ENCODE measurements around the gene LRRC57.

Gene LRRC57

DNA sequence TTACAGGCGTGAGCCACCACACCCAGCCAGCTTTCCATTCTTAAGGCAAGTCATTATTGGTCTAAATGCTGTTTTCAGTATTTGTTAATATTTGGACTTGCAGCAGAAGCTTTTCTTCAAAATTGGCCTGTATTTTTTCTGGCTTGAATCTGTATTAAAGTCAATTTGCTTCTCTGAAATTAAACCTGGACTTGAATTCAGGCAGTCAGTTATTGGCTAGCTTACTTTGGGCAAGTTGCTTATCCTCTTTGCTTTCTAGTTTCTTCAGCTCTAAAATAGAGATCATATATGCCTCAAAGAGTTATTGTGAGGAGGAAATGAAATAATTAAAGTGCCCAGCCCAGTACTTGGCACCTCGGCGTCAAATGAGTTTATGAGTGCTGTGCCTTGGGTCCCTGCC is 44.1 kb upstream of the LRRC57 start:
- TF ChIP-seq REST (IDR thresholded peaks at IDR 0.05; ENCODE audit: insufficient read depth in 1 of 2, low read depth in 2 of 2, low read length in 2 of 2): no peak
- no peak for TF ChIP-seq TAF1 (IDR thresholded peaks at IDR 0.05; ENCODE audit: borderline replicate concordance, insufficient read depth, low read length)
- TF ChIP-seq FOXP2 (optimal IDR thresholded peaks at IDR 0.05; ENCODE audit: borderline replicate concordance, extremely low read depth, extremely low read length, insufficient read depth): no peak
- TF ChIP-seq POLR2AphosphoS5 (IDR thresholded peaks at IDR 0.05; ENCODE audit: low read depth, low read length): no peak
- TF ChIP-seq SIN3A (IDR thresholded peaks at IDR 0.05; ENCODE audit: borderline replicate concordance, insufficient read depth, low read length): no peak

DNA sequence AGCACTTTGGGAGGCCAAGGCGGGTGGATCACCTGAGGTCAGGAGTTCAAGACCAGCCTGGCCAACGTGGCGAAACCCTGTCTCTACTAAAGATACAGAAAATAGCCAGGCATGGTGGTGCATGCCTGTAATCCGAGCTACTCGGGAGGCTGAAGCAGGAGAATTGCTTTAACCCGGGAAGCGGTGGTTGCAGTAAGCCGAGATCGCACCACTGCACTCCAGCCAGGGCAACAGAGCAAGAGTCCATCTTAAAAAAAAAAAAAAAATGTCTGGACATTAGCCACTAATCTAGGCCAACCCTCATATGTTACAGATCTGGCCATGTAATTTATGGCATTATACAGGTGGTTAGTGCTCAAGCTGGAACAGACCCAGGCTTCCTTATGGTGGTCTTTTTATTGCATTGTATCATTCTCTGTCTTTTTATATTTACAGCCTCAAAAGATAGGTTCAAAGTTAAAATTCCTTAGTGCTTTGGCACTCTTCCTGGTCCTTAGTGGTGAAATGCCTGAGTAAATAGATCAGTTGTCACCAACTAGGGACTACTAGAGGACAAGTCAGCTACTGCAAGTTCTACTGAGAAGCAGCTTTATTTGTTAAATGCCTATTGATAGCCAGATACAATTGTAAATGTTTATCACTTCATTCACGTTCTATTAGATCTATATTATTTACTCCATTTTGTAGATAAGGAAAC is 42.8 kb upstream of the LRRC57 start:
- TF ChIP-seq REST (IDR thresholded peaks at IDR 0.05; ENCODE audit: insufficient read depth in 1 of 2, low read depth in 2 of 2, low read length in 2 of 2) (no peak), SIN3A (IDR thresholded peaks at IDR 0.05; ENCODE audit: borderline replicate concordance, insufficient read depth, low read length) (no peak), POLR2AphosphoS5 (IDR thresholded peaks at IDR 0.05; ENCODE audit: low read depth, low read length) (no peak), TAF1 (IDR thresholded peaks at IDR 0.05; ENCODE audit: borderline replicate concordance, insufficient read depth, low read length) (no peak), FOXP2 (optimal IDR thresholded peaks at IDR 0.05; ENCODE audit: borderline replicate concordance, extremely low read depth, extremely low read length, insufficient read depth) (no peak)

GRCh38 chr15:42590619-42591237 is 42.1 kb upstream of the LRRC57 start:
- no peak for TF ChIP-seq SIN3A (IDR thresholded peaks at IDR 0.05; ENCODE audit: borderline replicate concordance, insufficient read depth, low read length)
- no peak for TF ChIP-seq POLR2AphosphoS5 (IDR thresholded peaks at IDR 0.05; ENCODE audit: low read depth, low read length)
- no peak for TF ChIP-seq TAF1 (IDR thresholded peaks at IDR 0.05; ENCODE audit: borderline replicate concordance, insufficient read depth, low read length)
- TF ChIP-seq REST (IDR thresholded peaks at IDR 0.05; ENCODE audit: insufficient read depth in 1 of 2, low read depth in 2 of 2, low read length in 2 of 2): no peak
- no peak for TF ChIP-seq FOXP2 (optimal IDR thresholded peaks at IDR 0.05; ENCODE audit: borderline replicate concordance, extremely low read depth, extremely low read length, insufficient read depth)

DNA sequence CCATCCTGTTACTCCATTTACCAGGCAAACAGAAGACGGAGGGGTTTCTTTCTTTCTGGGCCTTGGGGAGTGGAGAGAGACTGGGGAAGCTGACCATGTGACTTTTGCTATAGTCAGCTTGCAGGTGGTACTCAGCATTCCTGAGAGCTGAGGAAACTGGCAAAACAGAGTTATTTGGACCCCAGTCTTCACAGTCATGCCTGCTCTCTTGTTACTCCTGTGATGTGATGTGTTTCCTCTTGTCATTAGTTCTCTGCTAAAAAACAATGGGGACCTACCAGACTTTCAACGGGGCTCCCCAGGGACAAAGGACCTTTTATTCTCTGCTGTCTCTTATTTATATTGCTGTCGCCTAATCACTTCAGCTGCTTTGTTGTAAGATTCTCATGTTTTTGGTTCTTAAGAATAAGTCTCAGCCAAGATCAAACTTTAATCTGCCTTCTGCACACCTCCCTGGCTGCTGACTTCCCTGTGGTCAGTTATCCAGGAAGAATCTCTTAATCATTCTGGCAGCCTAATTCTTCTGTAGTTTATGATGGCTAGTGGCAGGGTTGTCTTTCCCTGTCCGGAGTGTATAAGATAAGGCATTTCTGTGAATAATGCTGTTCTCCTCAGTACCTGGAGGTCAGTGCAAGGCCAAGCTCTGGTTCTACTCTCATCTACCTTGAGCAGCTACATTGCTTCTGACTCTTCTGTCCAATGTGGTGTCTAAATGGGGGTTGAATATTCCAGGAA is 35.6 kb upstream of the LRRC57 start:
- no peak for TF ChIP-seq TAF1 (IDR thresholded peaks at IDR 0.05; ENCODE audit: borderline replicate concordance, insufficient read depth, low read length)
- TF ChIP-seq POLR2AphosphoS5 (IDR thresholded peaks at IDR 0.05; ENCODE audit: low read depth, low read length): no peak
- no peak for TF ChIP-seq REST (IDR thresholded peaks at IDR 0.05; ENCODE audit: insufficient read depth in 1 of 2, low read depth in 2 of 2, low read length in 2 of 2)
- no peak for TF ChIP-seq FOXP2 (optimal IDR thresholded peaks at IDR 0.05; ENCODE audit: borderline replicate concordance, extremely low read depth, extremely low read length, insufficient read depth)
- TF ChIP-seq SIN3A (IDR thresholded peaks at IDR 0.05; ENCODE audit: borderline replicate concordance, insufficient read depth, low read length): no peak

All from PFSK-1 (cell line).